HG03457 (cell line): Measurements from ENCODE around the gene DSCAM.

Experiments
- ATAC-seq: cut with Tn5 transposase; IDR thresholded peaks from one replicate; pipeline ENCODE4 v1.9.1; 2021; ENCODE audit warnings: moderate number of reproducible peaks; ENCODE audit not compliant: unreplicated experiment

The DSCAM gene

GRCh38 chr21:40839521-40839920 lies 7.4 kb downstream of the DSCAM start:
- no peak for ATAC-seq

- ATAC-seq = no peak
Measured at GRCh38 chr21:40837456-40837855, 9.5 kb downstream of the DSCAM start.

GRCh38 chr21:40835184-40835694 lies 11.7 kb downstream of the DSCAM start:
- no peak for ATAC-seq

- ATAC-seq = no peak
Measured at GRCh38 chr21:40833184-40833583, 13.8 kb downstream of the DSCAM start.

GRCh38 chr21:40832316-40832715 lies 14.6 kb downstream of the DSCAM start:
- ATAC-seq = no peak

GRCh38 chr21:40830836-40831235 lies 16.1 kb downstream of the DSCAM start:
- ATAC-seq = no peak

GRCh38 chr21:40829791-40830190 lies 17.2 kb downstream of the DSCAM start:
- no peak for ATAC-seq

- ATAC-seq = no peak
Measured at GRCh38 chr21:40829308-40829707, 17.6 kb downstream of the DSCAM start.

- no peak for ATAC-seq
Measured at GRCh38 chr21:40827509-40827908, 19.4 kb downstream of the DSCAM start.

GRCh38 chr21:40819071-40819900 lies 27.7 kb downstream of the DSCAM start:
- ATAC-seq = no peak

- no peak for ATAC-seq
Measured at GRCh38 chr21:40813918-40814317, 33.0 kb downstream of the DSCAM start.

- no peak for ATAC-seq
Measured at GRCh38 chr21:40809673-40810197, 37.2 kb downstream of the DSCAM start.

GRCh38 chr21:40803101-40803500 lies 43.9 kb downstream of the DSCAM start:
- no peak for ATAC-seq

GRCh38 chr21:40800126-40800525 lies 46.8 kb downstream of the DSCAM start:
- ATAC-seq = no peak

GRCh38 chr21:40797891-40798290 lies 49.1 kb downstream of the DSCAM start:
- ATAC-seq = no peak

GRCh38 chr21:40797410-40797809 lies 49.5 kb downstream of the DSCAM start:
- ATAC-seq = no peak

GRCh38 chr21:40796464-40796863 lies 50.5 kb downstream of the DSCAM start:
- ATAC-seq = no peak

- ATAC-seq = no peak
Measured at GRCh38 chr21:40795313-40795712, 51.6 kb downstream of the DSCAM start.

- ATAC-seq = no peak
Measured at GRCh38 chr21:40792691-40793456, 54.1 kb downstream of the DSCAM start.

- ATAC-seq = no peak
Measured at GRCh38 chr21:40788635-40789034, 58.3 kb downstream of the DSCAM start.

- no peak for ATAC-seq
Measured at GRCh38 chr21:40783404-40783803, 63.6 kb downstream of the DSCAM start.
